Measurements from ENCODE around the gene CA7.

Gene CA7

GRCh38 chr16:66873685-66874055 lies 29.5 kb downstream of the CA7 start:
- Histone ChIP-seq H3K9ac (ENCODE audit: low read length) (no peak overlapping the region), H3K9me3 (ENCODE audit: control insufficient read depth, low read length) (no peaks in the 10 kb centered on the region), H3K27me3 (replicated peaks; ENCODE audit: control insufficient read depth, insufficient read depth, low read length) (no peaks in the 10 kb centered on the region), H3K4me1 (ENCODE audit: control insufficient read depth, insufficient read depth, low read length) (peaks cover 25% of the 10 kb centered on the region), H3K4me3 (ENCODE audit: low read length) (no peak overlapping the region), H3K36me3 (ENCODE audit: control insufficient read depth, insufficient read depth, low read length, severe bottlenecking) (no peaks in the 10 kb centered on the region)
- DNase-seq (ENCODE audit: low read depth) = no peak

- Histone ChIP-seq H3K36me3 (ENCODE audit: control insufficient read depth, insufficient read depth, low read length, severe bottlenecking) (no peaks in the 10 kb centered on the region), H3K9ac (ENCODE audit: low read length) (no peak overlapping the region), H3K27me3 (replicated peaks; ENCODE audit: control insufficient read depth, insufficient read depth, low read length) (no peaks in the 10 kb centered on the region), H3K9me3 (ENCODE audit: control insufficient read depth, low read length) (no peaks in the 10 kb centered on the region), H3K4me3 (ENCODE audit: low read length) (no peak overlapping the region), H3K4me1 (ENCODE audit: control insufficient read depth, insufficient read depth, low read length) (peaks cover 25% of the 10 kb centered on the region)
- DNase-seq (ENCODE audit: low read depth) = peak; percentile 77
Observed at GRCh38 chr16:66874079-66874775, 30.0 kb downstream of the CA7 start.

GRCh38 chr16:66878067-66878466 lies 33.9 kb downstream of the CA7 start:
- Histone ChIP-seq H3K36me3 (ENCODE audit: control insufficient read depth, insufficient read depth, low read length, severe bottlenecking) (no peaks in the 10 kb centered on the region), H3K9ac (ENCODE audit: low read length) (no peak overlapping the region), H3K27me3 (replicated peaks; ENCODE audit: control insufficient read depth, insufficient read depth, low read length) (no peaks in the 10 kb centered on the region), H3K4me1 (ENCODE audit: control insufficient read depth, insufficient read depth, low read length) (peaks cover 38% of the 10 kb centered on the region), H3K4me3 (ENCODE audit: low read length) (no peak overlapping the region), H3K9me3 (ENCODE audit: control insufficient read depth, low read length) (no peaks in the 10 kb centered on the region)
- DNase-seq (ENCODE audit: low read depth) = no peak

GRCh38 chr16:66880288-66881013 lies 36.2 kb downstream of the CA7 start, which contains the start of gene PDP2:
Gene PDP2, plus strand, starts transcription at chr16:66880515. Its CDS starts 3,770 bp downstream, at chr16:66884285.
- DNase-seq (ENCODE audit: low read depth) = peak; percentile 98
- H3K9me3 ChIP-seq (ENCODE audit: control insufficient read depth, low read length) = no peaks in the 10 kb centered on the region
- peaks cover 15% of the 10 kb centered on the region for H3K36me3 ChIP-seq (ENCODE audit: control insufficient read depth, insufficient read depth, low read length, severe bottlenecking)
- H3K4me3 ChIP-seq (ENCODE audit: low read length) = peak within 1 kb of the TSS; percentile 97
- peak within 1 kb of the TSS; percentile 97 for H3K9ac ChIP-seq (ENCODE audit: low read length)
- H3K27me3 ChIP-seq (replicated peaks; ENCODE audit: control insufficient read depth, insufficient read depth, low read length) = no peaks in the 10 kb centered on the region
- H3K4me1 ChIP-seq (ENCODE audit: control insufficient read depth, insufficient read depth, low read length) = peaks cover 27% of the 10 kb centered on the region

- Histone ChIP-seq H3K9me3 (ENCODE audit: control insufficient read depth, low read length) (no peaks in the 10 kb centered on the region), H3K9ac (ENCODE audit: low read length) (peak overlapping the region; percentile 97), H3K4me1 (ENCODE audit: control insufficient read depth, insufficient read depth, low read length) (peaks cover 32% of the 10 kb centered on the region), H3K36me3 (ENCODE audit: control insufficient read depth, insufficient read depth, low read length, severe bottlenecking) (peaks cover 21% of the 10 kb centered on the region), H3K4me3 (ENCODE audit: low read length) (peak overlapping the region; percentile 97), H3K27me3 (replicated peaks; ENCODE audit: control insufficient read depth, insufficient read depth, low read length) (no peaks in the 10 kb centered on the region)
- DNase-seq (ENCODE audit: low read depth) = peak; percentile 51
Observed at GRCh38 chr16:66881014-66881417, 36.8 kb downstream of the CA7 start.

- Histone ChIP-seq H3K4me3 (ENCODE audit: low read length) (peak overlapping the region; percentile 97), H3K36me3 (ENCODE audit: control insufficient read depth, insufficient read depth, low read length, severe bottlenecking) (peaks cover 26% of the 10 kb centered on the region), H3K27me3 (replicated peaks; ENCODE audit: control insufficient read depth, insufficient read depth, low read length) (no peaks in the 10 kb centered on the region), H3K9me3 (ENCODE audit: control insufficient read depth, low read length) (no peaks in the 10 kb centered on the region), H3K4me1 (ENCODE audit: control insufficient read depth, insufficient read depth, low read length) (peaks cover 38% of the 10 kb centered on the region), H3K9ac (ENCODE audit: low read length) (peak overlapping the region; percentile 97)
- no peak for DNase-seq (ENCODE audit: low read depth)
Observed at GRCh38 chr16:66881560-66881959, 37.3 kb downstream of the CA7 start.

GRCh38 chr16:66881964-66882508 lies 37.8 kb downstream of the CA7 start:
- Histone ChIP-seq H3K36me3 (ENCODE audit: control insufficient read depth, insufficient read depth, low read length, severe bottlenecking) (peaks cover 31% of the 10 kb centered on the region), H3K4me3 (ENCODE audit: low read length) (peak overlapping the region; percentile 97), H3K4me1 (ENCODE audit: control insufficient read depth, insufficient read depth, low read length) (peaks cover 41% of the 10 kb centered on the region), H3K9me3 (ENCODE audit: control insufficient read depth, low read length) (no peaks in the 10 kb centered on the region), H3K9ac (ENCODE audit: low read length) (peak overlapping the region; percentile 97), H3K27me3 (replicated peaks; ENCODE audit: control insufficient read depth, insufficient read depth, low read length) (no peaks in the 10 kb centered on the region)
- DNase-seq (ENCODE audit: low read depth) = no peak

- Histone ChIP-seq H3K9ac (ENCODE audit: low read length) (no peak overlapping the region), H3K27me3 (replicated peaks; ENCODE audit: control insufficient read depth, insufficient read depth, low read length) (no peaks in the 10 kb centered on the region), H3K9me3 (ENCODE audit: control insufficient read depth, low read length) (no peaks in the 10 kb centered on the region), H3K36me3 (ENCODE audit: control insufficient read depth, insufficient read depth, low read length, severe bottlenecking) (peaks cover 34% of the 10 kb centered on the region), H3K4me1 (ENCODE audit: control insufficient read depth, insufficient read depth, low read length) (peaks cover 41% of the 10 kb centered on the region), H3K4me3 (ENCODE audit: low read length) (no peak overlapping the region)
- no peak for DNase-seq (ENCODE audit: low read depth)
Observed at GRCh38 chr16:66882702-66883101, 38.5 kb downstream of the CA7 start.

- Histone ChIP-seq H3K9me3 (ENCODE audit: control insufficient read depth, low read length) (no peaks in the 10 kb centered on the region), H3K4me1 (ENCODE audit: control insufficient read depth, insufficient read depth, low read length) (peaks cover 29% of the 10 kb centered on the region), H3K27me3 (replicated peaks; ENCODE audit: control insufficient read depth, insufficient read depth, low read length) (no peaks in the 10 kb centered on the region), H3K9ac (ENCODE audit: low read length) (no peak overlapping the region), H3K36me3 (ENCODE audit: control insufficient read depth, insufficient read depth, low read length, severe bottlenecking) (peaks cover 42% of the 10 kb centered on the region), H3K4me3 (ENCODE audit: low read length) (no peak overlapping the region)
- DNase-seq (ENCODE audit: low read depth) = no peak
Observed at GRCh38 chr16:66885491-66885890, 41.3 kb downstream of the CA7 start.

- H3K27me3 ChIP-seq (replicated peaks; ENCODE audit: control insufficient read depth, insufficient read depth, low read length) = no peaks in the 10 kb centered on the region
- H3K36me3 ChIP-seq (ENCODE audit: control insufficient read depth, insufficient read depth, low read length, severe bottlenecking) = peaks cover 49% of the 10 kb centered on the region
- no peaks in the 10 kb centered on the region for H3K9me3 ChIP-seq (ENCODE audit: control insufficient read depth, low read length)
- no peak overlapping the region for H3K9ac ChIP-seq (ENCODE audit: low read length)
- peaks cover 28% of the 10 kb centered on the region for H3K4me1 ChIP-seq (ENCODE audit: control insufficient read depth, insufficient read depth, low read length)
- peak; percentile 85 for DNase-seq (ENCODE audit: low read depth)
- H3K4me3 ChIP-seq (ENCODE audit: low read length) = no peak overlapping the region
Observed at GRCh38 chr16:66886321-66886720, 42.1 kb downstream of the CA7 start.

GRCh38 chr16:66886914-66887313 lies 42.7 kb downstream of the CA7 start:
- Histone ChIP-seq H3K4me3 (ENCODE audit: low read length) (no peak overlapping the region), H3K4me1 (ENCODE audit: control insufficient read depth, insufficient read depth, low read length) (peaks cover 22% of the 10 kb centered on the region)
- peak; percentile 39 for DNase-seq (ENCODE audit: low read depth)

More at GRCh38 chr16:66886914-66887313, 42.7 kb downstream of the CA7 start:
- H3K9ac ChIP-seq (ENCODE audit: low read length) = no peak overlapping the region
- no peaks in the 10 kb centered on the region for H3K9me3 ChIP-seq (ENCODE audit: control insufficient read depth, low read length)
- peaks cover 52% of the 10 kb centered on the region for H3K36me3 ChIP-seq (ENCODE audit: control insufficient read depth, insufficient read depth, low read length, severe bottlenecking)
- H3K27me3 ChIP-seq (replicated peaks; ENCODE audit: control insufficient read depth, insufficient read depth, low read length) = no peaks in the 10 kb centered on the region
